ENCODE data around the gene UBAC1. TPM values are rescaled to one million over a fixed set of nuclear protein-coding genes. Genes with fewer than 3 reads are reported as not detected.

UBAC1 gene
- total RNA-seq, 1 experiment from 2014 or later, result 54.8 TPM

- no peak for TF ChIP-seq CBX3 (IDR thresholded peaks at IDR 0.05; ENCODE audit: low read depth)
- no peak for TF ChIP-seq CTCF (IDR thresholded peaks at IDR 0.05 in 2 of 3, conservative IDR thresholded peaks at IDR 0.05 in 1 of 3; ENCODE audit: borderline replicate concordance in 1 of 3, insufficient read depth in 1 of 3, low read depth in 2 of 3, low read length in 2 of 3)
- TF ChIP-seq CEBPB (IDR thresholded peaks at IDR 0.05; ENCODE audit: low read depth), result no peak
- no peak for TF ChIP-seq SRF (IDR thresholded peaks at IDR 0.05; ENCODE audit: low read depth)
- TF ChIP-seq, protein P1, sequence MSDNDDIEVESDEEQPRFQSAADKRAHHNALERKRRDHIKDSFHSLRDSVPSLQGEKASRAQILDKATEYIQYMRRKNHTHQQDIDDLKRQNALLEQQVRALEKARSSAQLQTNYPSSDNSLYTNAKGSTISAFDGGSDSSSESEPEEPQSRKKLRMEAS (IDR thresholded peaks at IDR 0.05), result no peak
- TF ChIP-seq, protein P2, sequence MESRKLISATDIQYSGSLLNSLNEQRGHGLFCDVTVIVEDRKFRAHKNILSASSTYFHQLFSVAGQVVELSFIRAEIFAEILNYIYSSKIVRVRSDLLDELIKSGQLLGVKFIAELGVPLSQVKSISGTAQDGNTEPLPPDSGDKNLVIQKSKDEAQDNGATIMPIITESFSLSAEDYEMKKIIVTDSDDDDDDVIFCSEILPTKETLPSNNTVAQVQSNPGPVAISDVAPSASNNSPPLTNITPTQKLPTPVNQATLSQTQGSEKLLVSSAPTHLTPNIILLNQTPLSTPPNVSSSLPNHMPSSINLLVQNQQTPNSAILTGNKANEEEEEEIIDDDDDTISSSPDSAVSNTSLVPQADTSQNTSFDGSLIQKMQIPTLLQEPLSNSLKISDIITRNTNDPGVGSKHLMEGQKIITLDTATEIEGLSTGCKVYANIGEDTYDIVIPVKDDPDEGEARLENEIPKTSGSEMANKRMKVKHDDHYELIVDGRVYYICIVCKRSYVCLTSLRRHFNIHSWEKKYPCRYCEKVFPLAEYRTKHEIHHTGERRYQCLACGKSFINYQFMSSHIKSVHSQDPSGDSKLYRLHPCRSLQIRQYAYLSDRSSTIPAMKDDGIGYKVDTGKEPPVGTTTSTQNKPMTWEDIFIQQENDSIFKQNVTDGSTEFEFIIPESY (IDR thresholded peaks at IDR 0.05; ENCODE audit: extremely low read depth, insufficient replicate concordance, low read length), result no peak
- no peak for TF ChIP-seq YY1 (IDR thresholded peaks at IDR 0.05; ENCODE audit: extremely low read depth, insufficient replicate concordance, low read depth, low read length)
- TF ChIP-seq POLR2A (IDR thresholded peaks at IDR 0.05; ENCODE audit: borderline replicate concordance, extremely low read depth, insufficient read depth, insufficient read length), result no peak
- no peak for TF ChIP-seq EZH2phosphoT487 (IDR thresholded peaks at IDR 0.05; ENCODE audit: borderline replicate concordance)
- no peak for ATAC-seq
- ChIA-PET RAD21 (ENCODE audit: low non-redundant PET in 1 of 2, low total read pairs in 2 of 2, uncharacterized antibody in 2 of 2, unreplicated experiment in 2 of 2) (no interaction called here), CTCF (no interaction called here), POLR2A (no interaction called here)
- no peaks in the 10 kb centered on the region for H3K27me3 ChIP-seq (ENCODE audit: insufficient read depth, low read length)
- H3K36me3 ChIP-seq (ENCODE audit: control insufficient read depth in 1 of 2, insufficient read depth in 2 of 2, low read length in 2 of 2), result peaks cover 0 to 28% of the 10 kb centered on the region in 2 experiments; a peak in 2 of 4 replicates
- H3K9me2 ChIP-seq (ENCODE audit: insufficient read depth), result no peaks in the 10 kb centered on the region
- H3K27ac ChIP-seq (ENCODE audit: low read depth, low read length), result no peak overlapping the region
- no peak overlapping the region for H2AFZ ChIP-seq (ENCODE audit: low read depth, low read length, poor library complexity, severe bottlenecking)
- H3K4me3 ChIP-seq (replicated peaks in 1 of 2; ENCODE audit: low read depth in 1 of 2, low read length in 2 of 2), result no peak overlapping the region
- peaks cover 16 to 29% of the 10 kb centered on the region in 2 experiments for H3K4me1 ChIP-seq (ENCODE audit: control insufficient read depth in 1 of 2, insufficient read depth in 2 of 2, low read length in 2 of 2)
- peaks cover 46% of the 10 kb centered on the region for H3K79me2 ChIP-seq (ENCODE audit: insufficient read depth, low read length)
- peaks cover 2 to 10% of the 10 kb centered on the region in 2 experiments; a peak in 2 of 4 replicates for H3K9me3 ChIP-seq (ENCODE audit: control insufficient read depth in 1 of 2, insufficient read depth in 1 of 2, low read depth in 1 of 2, low read length in 2 of 2)
- no peak for DNase-seq (ENCODE audit: low read depth, low spot score)
- intact Hi-C loops (cut with micrococcal nuclease), result no loop called here
- TSS peak; percentile 19 for BruUV-seq (replicated peaks)
- no peak overlapping the region for H3K9ac ChIP-seq (ENCODE audit: low read length)
- peaks cover 9% of the 10 kb centered on the region; the same call in 1 of the 2 replicates for H4K20me1 ChIP-seq (ENCODE audit: insufficient read depth)
- no peak overlapping the region for H3K4me2 ChIP-seq (ENCODE audit: low read length)
These were observed 51.0 kb downstream of the UBAC1 start for GRCh38 chr9:135910216-135910615.
